ENCODE measurements around the gene SLC4A5. TPM values are rescaled to one million over a fixed set of nuclear protein-coding genes. Genes with fewer than 3 reads are reported as not detected.

Gene SLC4A5
- total RNA-seq, 4 donors from 2014 or later, result 18.3 to 94.5 (median 59.8) TPM

- TF ChIP-seq CTCF (IDR thresholded peaks at IDR 0.05), result no peak
- TF ChIP-seq POLR2A (IDR thresholded peaks at IDR 0.05), result no peak
- peaks cover 30 to 35% of the 10 kb centered on the region in 2 donors for H3K36me3 ChIP-seq
- 69 to 75% methylated on average over 8 of the region's 8 CpGs for WGBS, 2 donors
- peaks cover 0 to 14% of the 10 kb centered on the region in 2 donors for H3K4me1 ChIP-seq
- H3K27ac ChIP-seq, result no peak overlapping the region
- H3K4me3 ChIP-seq (replicated peaks in 1 of 3), result no peak overlapping the region
- no peaks in the 10 kb centered on the region for H3K9me3 ChIP-seq
- DNase-seq, result no peak
- intact Hi-C loops (cut with DNase I), result no loop called here
- H3K27me3 ChIP-seq, result no peaks in the 10 kb centered on the region
These were observed 30.8 kb upstream of the SLC4A5 start for GRCh38 chr2:74373985-74374384.

- no peaks in the 10 kb centered on the region for H3K9me3 ChIP-seq
- peak; percentile 18 to 48 for DNase-seq
- H3K4me1 ChIP-seq, result peaks cover 0 to 13% of the 10 kb centered on the region in 2 donors
- 59 to 61% methylated on average over 5 of the region's 5 CpGs for WGBS, 2 donors
- H3K36me3 ChIP-seq, result peaks cover 37 to 42% of the 10 kb centered on the region in 2 donors
- H3K4me3 ChIP-seq (replicated peaks in 1 of 3), result no peak overlapping the region
- H3K27me3 ChIP-seq, result no peaks in the 10 kb centered on the region
- TF ChIP-seq POLR2A (IDR thresholded peaks at IDR 0.05) (no peak), CTCF (IDR thresholded peaks at IDR 0.05) (no peak)
- no peak overlapping the region for H3K27ac ChIP-seq
- intact Hi-C loops (cut with DNase I), result no loop called here
These were observed 30.0 kb upstream of the SLC4A5 start for GRCh38 chr2:74373221-74373676.

GRCh38 chr2:74372674-74373073 is 29.5 kb upstream of the SLC4A5 start:
- peaks cover 40 to 42% of the 10 kb centered on the region in 2 donors for H3K36me3 ChIP-seq
- H3K4me3 ChIP-seq (replicated peaks in 1 of 3), result no peak overlapping the region
- no peaks in the 10 kb centered on the region for H3K27me3 ChIP-seq
- intact Hi-C loops (cut with DNase I), result no loop called here
- TF ChIP-seq POLR2A (IDR thresholded peaks at IDR 0.05), result no peak
- no peak for TF ChIP-seq CTCF (IDR thresholded peaks at IDR 0.05)
- no peak overlapping the region for H3K27ac ChIP-seq
- peaks cover 0 to 13% of the 10 kb centered on the region in 2 donors for H3K4me1 ChIP-seq
- no peaks in the 10 kb centered on the region for H3K9me3 ChIP-seq
- 90 to 91% methylated on average over 6 of the region's 6 CpGs for WGBS, 2 donors
- DNase-seq, result no peak

- H3K27ac ChIP-seq, result no peak overlapping the region
- no peaks in the 10 kb centered on the region for H3K9me3 ChIP-seq
- H3K4me1 ChIP-seq, result peaks cover 0 to 13% of the 10 kb centered on the region in 2 donors
- no peaks in the 10 kb centered on the region for H3K27me3 ChIP-seq
- TF ChIP-seq CTCF (IDR thresholded peaks at IDR 0.05), result no peak
- no peak for TF ChIP-seq POLR2A (IDR thresholded peaks at IDR 0.05)
- 96 to 99% methylated on average over 9 of the region's 9 CpGs for WGBS, 2 donors
- H3K4me3 ChIP-seq (replicated peaks in 1 of 3), result no peak overlapping the region
- intact Hi-C loops (cut with DNase I), result no loop called here
- DNase-seq, result no peak
- peaks cover 47 to 49% of the 10 kb centered on the region in 2 donors for H3K36me3 ChIP-seq
These were observed 28.2 kb upstream of the SLC4A5 start for GRCh38 chr2:74371421-74371820.

GRCh38 chr2:74369976-74370375 is 26.8 kb upstream of the SLC4A5 start:
- intact Hi-C loops (cut with DNase I), result no loop called here
- Histone ChIP-seq H3K4me3 (replicated peaks in 1 of 3) (no peak overlapping the region), H3K4me1 (peaks cover 0 to 12% of the 10 kb centered on the region in 2 donors), H3K27me3 (no peaks in the 10 kb centered on the region), H3K36me3 (peaks cover 61 to 63% of the 10 kb centered on the region in 2 donors), H3K9me3 (no peaks in the 10 kb centered on the region), H3K27ac (no peak overlapping the region)
- no peak for DNase-seq
- WGBS, 2 donors, result 96 to 98% methylated on average over 7 of the region's 7 CpGs
- TF ChIP-seq POLR2A (IDR thresholded peaks at IDR 0.05) (no peak), CTCF (IDR thresholded peaks at IDR 0.05) (no peak)

Measured in thyroid gland (tissue), 4 donors.